ENCODE results near the gene PKP2.

- TF ChIP-seq, protein P1, sequence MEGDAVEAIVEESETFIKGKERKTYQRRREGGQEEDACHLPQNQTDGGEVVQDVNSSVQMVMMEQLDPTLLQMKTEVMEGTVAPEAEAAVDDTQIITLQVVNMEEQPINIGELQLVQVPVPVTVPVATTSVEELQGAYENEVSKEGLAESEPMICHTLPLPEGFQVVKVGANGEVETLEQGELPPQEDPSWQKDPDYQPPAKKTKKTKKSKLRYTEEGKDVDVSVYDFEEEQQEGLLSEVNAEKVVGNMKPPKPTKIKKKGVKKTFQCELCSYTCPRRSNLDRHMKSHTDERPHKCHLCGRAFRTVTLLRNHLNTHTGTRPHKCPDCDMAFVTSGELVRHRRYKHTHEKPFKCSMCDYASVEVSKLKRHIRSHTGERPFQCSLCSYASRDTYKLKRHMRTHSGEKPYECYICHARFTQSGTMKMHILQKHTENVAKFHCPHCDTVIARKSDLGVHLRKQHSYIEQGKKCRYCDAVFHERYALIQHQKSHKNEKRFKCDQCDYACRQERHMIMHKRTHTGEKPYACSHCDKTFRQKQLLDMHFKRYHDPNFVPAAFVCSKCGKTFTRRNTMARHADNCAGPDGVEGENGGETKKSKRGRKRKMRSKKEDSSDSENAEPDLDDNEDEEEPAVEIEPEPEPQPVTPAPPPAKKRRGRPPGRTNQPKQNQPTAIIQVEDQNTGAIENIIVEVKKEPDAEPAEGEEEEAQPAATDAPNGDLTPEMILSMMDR (conservative IDR thresholded peaks at IDR 0.05; ENCODE audit: low read length) = no peak
- no peak for TF ChIP-seq EZH2phosphoT487 (IDR thresholded peaks at IDR 0.05; ENCODE audit: borderline replicate concordance, low read depth, low read length)
Observed at GRCh38 chr12:32821293-32821692, 75.3 kb downstream of the PKP2 start.

All from OCI-LY7 (cell line).